ENCODE results near the gene NPS. TPM values are rescaled to one million over a fixed set of nuclear protein-coding genes. Genes with fewer than 3 reads are reported as not detected.

Gene NPS
- total RNA-seq, 4 donors from 2014 or later, result not detected

- H3K36me3 ChIP-seq, result no peaks in the 10 kb centered on the region
- H3K27me3 ChIP-seq, result no peaks in the 10 kb centered on the region
- no peak overlapping the region for H3K27ac ChIP-seq
- no peak overlapping the region for H3K4me3 ChIP-seq
- H3K9me3 ChIP-seq, result peaks cover 0 to 6% (median 0%) of the 10 kb centered on the region in 3 donors
- no peaks in the 10 kb centered on the region for H3K4me1 ChIP-seq
- DNase-seq, result no peak
- TF ChIP-seq, protein P1, sequence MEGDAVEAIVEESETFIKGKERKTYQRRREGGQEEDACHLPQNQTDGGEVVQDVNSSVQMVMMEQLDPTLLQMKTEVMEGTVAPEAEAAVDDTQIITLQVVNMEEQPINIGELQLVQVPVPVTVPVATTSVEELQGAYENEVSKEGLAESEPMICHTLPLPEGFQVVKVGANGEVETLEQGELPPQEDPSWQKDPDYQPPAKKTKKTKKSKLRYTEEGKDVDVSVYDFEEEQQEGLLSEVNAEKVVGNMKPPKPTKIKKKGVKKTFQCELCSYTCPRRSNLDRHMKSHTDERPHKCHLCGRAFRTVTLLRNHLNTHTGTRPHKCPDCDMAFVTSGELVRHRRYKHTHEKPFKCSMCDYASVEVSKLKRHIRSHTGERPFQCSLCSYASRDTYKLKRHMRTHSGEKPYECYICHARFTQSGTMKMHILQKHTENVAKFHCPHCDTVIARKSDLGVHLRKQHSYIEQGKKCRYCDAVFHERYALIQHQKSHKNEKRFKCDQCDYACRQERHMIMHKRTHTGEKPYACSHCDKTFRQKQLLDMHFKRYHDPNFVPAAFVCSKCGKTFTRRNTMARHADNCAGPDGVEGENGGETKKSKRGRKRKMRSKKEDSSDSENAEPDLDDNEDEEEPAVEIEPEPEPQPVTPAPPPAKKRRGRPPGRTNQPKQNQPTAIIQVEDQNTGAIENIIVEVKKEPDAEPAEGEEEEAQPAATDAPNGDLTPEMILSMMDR (IDR thresholded peaks at IDR 0.05), result no peak
- no peak for TF ChIP-seq POLR2A (IDR thresholded peaks at IDR 0.05)
- 46 to 57% methylated on average over 3 of the region's 3 CpGs for WGBS, 2 donors
- intact Hi-C loops (cut with DNase I), result no loop called here
Measured at GRCh38 chr10:127576051-127576450, 26.9 kb downstream of the NPS start.

DNA sequence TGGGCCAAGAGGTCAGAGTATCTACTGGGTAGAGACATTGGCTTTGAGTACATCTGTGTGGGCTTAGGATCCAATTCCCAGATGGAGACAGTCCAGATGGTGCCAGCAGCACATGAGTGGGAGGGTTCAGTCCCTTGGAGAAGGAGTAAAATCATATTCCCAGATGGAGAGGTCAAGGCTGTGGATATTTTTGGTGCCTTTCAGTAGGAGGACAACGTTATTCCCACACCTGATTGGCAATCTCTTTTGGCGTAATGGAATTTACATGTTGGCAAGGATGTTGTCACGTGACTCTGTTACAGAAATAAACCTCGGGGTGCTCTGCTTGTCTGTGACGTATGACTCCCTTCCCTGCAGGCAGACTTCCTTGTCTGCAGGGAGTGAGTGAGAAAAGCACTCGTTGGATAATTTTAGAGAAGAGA is 27.6 kb downstream of the NPS start:
- Histone ChIP-seq H3K36me3 (no peaks in the 10 kb centered on the region), H3K4me1 (no peaks in the 10 kb centered on the region), H3K9me3 (peaks cover 0 to 6% (median 0%) of the 10 kb centered on the region in 3 donors), H3K27ac (no peak overlapping the region), H3K27me3 (no peaks in the 10 kb centered on the region), H3K4me3 (no peak overlapping the region)
- TF ChIP-seq POLR2A (IDR thresholded peaks at IDR 0.05), result no peak
- intact Hi-C loops (cut with DNase I), result no loop called here
- WGBS, 2 donors, result 3 to 18% methylated on average over 6 of the region's 6 CpGs
- DNase-seq, result no peak

GRCh38 chr10:127577376-127578258 is 28.5 kb downstream of the NPS start:
- Histone ChIP-seq H3K27me3 (no peaks in the 10 kb centered on the region), H3K27ac (no peak overlapping the region), H3K4me3 (no peak overlapping the region), H3K4me1 (no peaks in the 10 kb centered on the region), H3K36me3 (no peaks in the 10 kb centered on the region), H3K9me3 (peaks cover 0 to 5% (median 0%) of the 10 kb centered on the region in 3 donors)
- intact Hi-C loops (cut with DNase I), result no loop called here
- 65 to 68% methylated on average over 8 of the region's 8 CpGs for WGBS, 2 donors
- TF ChIP-seq, protein P1 (IDR thresholded peaks at IDR 0.05), result peak in 1 of 6 experiments; percentile 19
- TF ChIP-seq POLR2A (IDR thresholded peaks at IDR 0.05), result no peak
- DNase-seq, result no peak

GRCh38 chr10:127578259-127578960 is 29.3 kb downstream of the NPS start:
- no peak for TF ChIP-seq POLR2A (IDR thresholded peaks at IDR 0.05)
- TF ChIP-seq, protein P1 (IDR thresholded peaks at IDR 0.05), result no peak
- Histone ChIP-seq H3K27me3 (no peaks in the 10 kb centered on the region), H3K36me3 (no peaks in the 10 kb centered on the region), H3K4me3 (no peak overlapping the region), H3K4me1 (no peaks in the 10 kb centered on the region), H3K9me3 (no peaks in the 10 kb centered on the region), H3K27ac (no peak overlapping the region)
- WGBS, 2 donors, result 52 to 59% methylated on average over 6 to 8 of the region's 10 CpGs
- intact Hi-C loops (cut with DNase I), result no loop called here
- DNase-seq, result no peak

- intact Hi-C loops (cut with DNase I), result no loop called here
- no peak for TF ChIP-seq POLR2A (IDR thresholded peaks at IDR 0.05)
- TF ChIP-seq, protein P1 (IDR thresholded peaks at IDR 0.05), result no peak
- Histone ChIP-seq H3K36me3 (no peaks in the 10 kb centered on the region), H3K4me3 (no peak overlapping the region), H3K9me3 (no peaks in the 10 kb centered on the region), H3K27me3 (no peaks in the 10 kb centered on the region), H3K27ac (no peak overlapping the region), H3K4me1 (no peaks in the 10 kb centered on the region)
- no peak for DNase-seq
- WGBS, 2 donors, result 52 to 78% methylated on average over 2 to 7 of the region's 7 CpGs
Measured at GRCh38 chr10:127578961-127579305, 29.8 kb downstream of the NPS start.
